GM19372 (cell line): Measurements from ENCODE around the gene GALT.

ENCODE experiments used
- ATAC-seq: cut with Tn5 transposase; IDR thresholded peaks from one replicate; pipeline ENCODE4 v1.9.1; 2021; ENCODE audit warnings: mild to moderate bottlenecking, low read depth, moderate library complexity; ENCODE audit not compliant: unreplicated experiment

The GALT gene

GRCh38 chr9:34646211-34647083 lies at the start of gene GALT:
Gene GALT, plus strand, starts transcription at chr9:34646675. Its CDS starts 30 bp downstream, at chr9:34646705.
- peak; percentile 82 for ATAC-seq

GRCh38 chr9:34599546-34599945 lies 46.9 kb upstream of the GALT start:
- ATAC-seq, result no peak

- no peak for ATAC-seq
Measured at GRCh38 chr9:34600908-34601307, 45.6 kb upstream of the GALT start.

- no peak for ATAC-seq
Measured at GRCh38 chr9:34601937-34602573, 44.4 kb upstream of the GALT start.

GRCh38 chr9:34603610-34604231 lies 42.8 kb upstream of the GALT start:
- ATAC-seq, result no peak

GRCh38 chr9:34606190-34606589 lies 40.3 kb upstream of the GALT start:
- ATAC-seq, result no peak

- no peak for ATAC-seq
Measured at GRCh38 chr9:34606905-34607304, 39.6 kb upstream of the GALT start.

- ATAC-seq, result no peak
Measured at GRCh38 chr9:34607331-34607730, 39.1 kb upstream of the GALT start.

GRCh38 chr9:34610434-34611206 lies 35.9 kb upstream of the GALT start:
- ATAC-seq, result no peak

- peak; percentile 5 for ATAC-seq
Measured at GRCh38 chr9:34611251-34611810, 35.1 kb upstream of the GALT start.

GRCh38 chr9:34611811-34612787 lies 34.4 kb upstream of the GALT start, which contains the start of gene RPP25L:
Gene RPP25L, minus strand, starts transcription at chr9:34612097. Its CDS starts 801 bp downstream, at chr9:34611296.
- ATAC-seq, result peak; percentile 89

- ATAC-seq, result no peak
Measured at GRCh38 chr9:34612788-34613390, 33.6 kb upstream of the GALT start.

GRCh38 chr9:34615132-34615531 lies 31.3 kb upstream of the GALT start:
- ATAC-seq, result no peak

- peak; percentile 99 for ATAC-seq
Measured at GRCh38 chr9:34620061-34620994, 26.1 kb upstream of the GALT start, which contains the start of gene DCTN3. Gene DCTN3, minus strand, starts transcription at chr9:34620495. Its CDS starts 31 bp downstream, at chr9:34620464.

GRCh38 chr9:34623374-34624235 lies 22.9 kb upstream of the GALT start:
- ATAC-seq, result no peak

GRCh38 chr9:34624475-34625185 lies 21.8 kb upstream of the GALT start:
- no peak for ATAC-seq
